Left cardiac atrium (tissue), 4 donors: ENCODE measurements around the gene ATG12. TPM values are rescaled to one million over a fixed set of nuclear protein-coding genes. Genes with fewer than 3 reads are reported as not detected.
"Not testable (repeated sequence)": the region's sequence is repeated elsewhere in the genome, so short reads cannot be mapped to it uniquely, and the experiment has no call there.

Experiments used
- ATAC-seq, 2 donors: fragments of 200-7000 bp; cut with Tn5 transposase; one replicate each; pipeline ENCODE4 v1.9.1; 2020; ENCODE audit warnings: mild to moderate bottlenecking in 2 of 2, moderate library complexity in 2 of 2
- DNase-seq: peaks from one replicate; pipeline ENCODE4 v3.0.0-alpha.2; 2020
- intact Hi-C, 2 donors: fragments of 100-400 bp; cut with DNase I; formaldehyde crosslinking; loops; one replicate each; pipeline versions ENCODE4 v1.14.1 to v1.15.1; 2022 to 2023
- total RNA-seq, 2 donors: library from RNA; stranded (reverse); fragmentation: NEBNext Ultra II Directional; extraction: Animal tissue kit (Norgen Biotek cat#: 25700); gene quantifications; one replicate each; pipeline ENCODE4 v1.2.1, GENCODE V29; 2021
- donor health status: DM: no; HTN: yes; CAD: no.
- donor health status: DM: no; HTN: yes; CAD: no; lungs with severe emphysema.
- donor health status: DM: yes; HTN: yes; CAD: no.
- donor health status: Dilated cardiomyopathy.

The ATG12 gene
- total RNA-seq, 2 donors from 2014 or later = 26.4 to 31.8 TPM

GRCh38 chr5:115813719-115814118 is 27.6 kb downstream of the ATG12 start:
- intact Hi-C loops = loop anchor here in 1 of 2 donors (10.0 kb wide), 1 partner anchor 149 kb away; no protein-coding TSS in a partner anchor
- DNase-seq = no peak
- ATAC-seq = no peak

- ATAC-seq (no peak), DNase-seq (no peak)
- intact Hi-C loops = loop anchor here in 1 of 2 donors (10.0 kb wide), 1 partner anchor 148 kb away; no protein-coding TSS in a partner anchor
Observed at GRCh38 chr5:115812372-115812771, 29.0 kb downstream of the ATG12 start.

GRCh38 chr5:115811406-115811805 is 30.0 kb downstream of the ATG12 start:
- intact Hi-C loops = loop anchor here in 1 of 2 donors (10.0 kb wide), 1 partner anchor 147 kb away; no protein-coding TSS in a partner anchor
- DNase-seq = no peak
- no peak for ATAC-seq

- no peak for ATAC-seq
- intact Hi-C loops = loop anchor here in 1 of 2 donors (10.0 kb wide), 1 partner anchor 146 kb away; no protein-coding TSS in a partner anchor
Observed at GRCh38 chr5:115810761-115811160, 30.6 kb downstream of the ATG12 start.

GRCh38 chr5:115809946-115810345 is 31.4 kb downstream of the ATG12 start:
- intact Hi-C loops = loop anchor here in 1 of 2 donors (10.0 kb wide), 1 partner anchor 145 kb away; no protein-coding TSS in a partner anchor
- DNase-seq (no peak), ATAC-seq (no peak)

More at GRCh38 chr5:115810761-115811160, 30.6 kb downstream of the ATG12 start:
- DNase-seq = no peak

GRCh38 chr5:115808066-115808465 is 33.3 kb downstream of the ATG12 start:
- ATAC-seq, intact Hi-C loops, DNase-seq: not testable (repeated sequence)

- ATAC-seq (no peak), DNase-seq (no peak)
Observed at GRCh38 chr5:115807654-115808052, 33.7 kb downstream of the ATG12 start.

GRCh38 chr5:115806986-115807653 is 34.2 kb downstream of the ATG12 start:
- no peak for DNase-seq

More at GRCh38 chr5:115807654-115808052, 33.7 kb downstream of the ATG12 start:
- intact Hi-C loops = no loop called here

GRCh38 chr5:115801984-115802383 is 39.4 kb downstream of the ATG12 start:
- ATAC-seq (no peak), DNase-seq (no peak)
- intact Hi-C loops = no loop called here

More at GRCh38 chr5:115806986-115807653, 34.2 kb downstream of the ATG12 start:
- no peak for ATAC-seq
- intact Hi-C loops = no loop called here

GRCh38 chr5:115801152-115801551 is 40.2 kb downstream of the ATG12 start:
- DNase-seq (no peak), ATAC-seq (no peak)
- intact Hi-C loops = no loop called here

- no peak for ATAC-seq
- intact Hi-C loops = no loop called here
- DNase-seq = no peak
Observed at GRCh38 chr5:115800108-115800507, 41.3 kb downstream of the ATG12 start.

GRCh38 chr5:115798252-115798651 is 43.1 kb downstream of the ATG12 start:
- intact Hi-C loops = no loop called here
- ATAC-seq = peak in 1 of 2 donors; percentile 41

GRCh38 chr5:115796656-115797055 is 44.7 kb downstream of the ATG12 start:
- DNase-seq = no peak
- intact Hi-C loops = no loop called here
- peak in 1 of 2 donors; percentile 61 for ATAC-seq

More at GRCh38 chr5:115798252-115798651, 43.1 kb downstream of the ATG12 start:
- DNase-seq = no peak

GRCh38 chr5:115795700-115796099 is 45.7 kb downstream of the ATG12 start:
- intact Hi-C loops = no loop called here
- ATAC-seq = no peak
- DNase-seq = no peak

GRCh38 chr5:115788440-115788839 is 52.9 kb downstream of the ATG12 start:
- DNase-seq = no peak
- intact Hi-C loops = no loop called here
- ATAC-seq = no peak

GRCh38 chr5:115787426-115787825 is 53.9 kb downstream of the ATG12 start:
- intact Hi-C loops = no loop called here
- DNase-seq (no peak), ATAC-seq (no peak)

GRCh38 chr5:115785381-115786065 is 55.8 kb downstream of the ATG12 start:
- intact Hi-C loops = no loop called here
- ATAC-seq = no peak
- DNase-seq = no peak

- ATAC-seq (peak in 1 of 2 donors; percentile 78), DNase-seq (no peak)
- intact Hi-C loops = no loop called here
Observed at GRCh38 chr5:115778417-115778816, 62.9 kb downstream of the ATG12 start.
